Measurements from ENCODE around the gene ARSJ.

GRCh38 chr4:113962719-113963265, 16.7 kb downstream of the ARSJ start:
- TF ChIP-seq CTCF (IDR thresholded peaks at IDR 0.05) (no peak), POLR2A (IDR thresholded peaks at IDR 0.05) (no peak)

All from right lobe of liver (tissue), 4 donors.